Measurements from ENCODE around the gene NAXD.

The NAXD gene

GRCh38 chr13:110664673-110665072 is 49.3 kb downstream of the NAXD start:
- TF ChIP-seq EGR1 (IDR thresholded peaks at IDR 0.05) (no peak), EP300 (IDR thresholded peaks at IDR 0.05; ENCODE audit: borderline replicate concordance) (no peak), CREB1 (IDR thresholded peaks at IDR 0.05; ENCODE audit: low read depth) (no peak), ZBTB7A (IDR thresholded peaks at IDR 0.05; ENCODE audit: low read depth) (no peak), CEBPB (IDR thresholded peaks at IDR 0.05) (no peak), NFIC (IDR thresholded peaks at IDR 0.05) (no peak), TCF12 (IDR thresholded peaks at IDR 0.05; ENCODE audit: low read depth) (no peak), FOXM1 (IDR thresholded peaks at IDR 0.05; ENCODE audit: borderline replicate concordance, low read depth) (no peak), TAF1 (IDR thresholded peaks at IDR 0.05; ENCODE audit: low read depth) (no peak), RAD21 (IDR thresholded peaks at IDR 0.05; ENCODE audit: low read depth) (no peak), TEAD4 (IDR thresholded peaks at IDR 0.05) (no peak)

GRCh38 chr13:110665491-110666254 is 50.3 kb downstream of the NAXD start:
- TF ChIP-seq MAX (IDR thresholded peaks at IDR 0.05) (no peak), CEBPB (IDR thresholded peaks at IDR 0.05) (no peak), EGR1 (IDR thresholded peaks at IDR 0.05) (no peak), TCF12 (IDR thresholded peaks at IDR 0.05; ENCODE audit: low read depth) (no peak), YY1 (IDR thresholded peaks at IDR 0.05; ENCODE audit: low read depth) (no peak), ZBTB7A (IDR thresholded peaks at IDR 0.05; ENCODE audit: low read depth) (no peak), FOXM1 (IDR thresholded peaks at IDR 0.05; ENCODE audit: borderline replicate concordance, low read depth) (no peak), TEAD4 (IDR thresholded peaks at IDR 0.05) (no peak), RAD21 (IDR thresholded peaks at IDR 0.05; ENCODE audit: low read depth) (no peak), USF1 (IDR thresholded peaks at IDR 0.05) (no peak), NFIC (IDR thresholded peaks at IDR 0.05) (no peak), TAF1 (IDR thresholded peaks at IDR 0.05; ENCODE audit: low read depth) (no peak), EP300 (IDR thresholded peaks at IDR 0.05; ENCODE audit: borderline replicate concordance) (no peak)

GRCh38 chr13:110666255-110666533 is 50.8 kb downstream of the NAXD start:
- no peak for TF ChIP-seq REST (IDR thresholded peaks at IDR 0.05; ENCODE audit: low read depth)
- TF ChIP-seq CREB1 (IDR thresholded peaks at IDR 0.05; ENCODE audit: low read depth), result no peak
- no peak for TF ChIP-seq TAF1 (IDR thresholded peaks at IDR 0.05; ENCODE audit: low read depth)
- no peak for TF ChIP-seq FOXM1 (IDR thresholded peaks at IDR 0.05; ENCODE audit: borderline replicate concordance, low read depth)
- TF ChIP-seq YY1 (IDR thresholded peaks at IDR 0.05; ENCODE audit: low read depth), result no peak

GRCh38 chr13:110669036-110669435 is 53.7 kb downstream of the NAXD start:
- TF ChIP-seq NFIC (IDR thresholded peaks at IDR 0.05) (no peak), ZBTB7A (IDR thresholded peaks at IDR 0.05; ENCODE audit: low read depth) (no peak), YY1 (IDR thresholded peaks at IDR 0.05; ENCODE audit: low read depth) (no peak), CREB1 (IDR thresholded peaks at IDR 0.05; ENCODE audit: low read depth) (no peak), USF1 (IDR thresholded peaks at IDR 0.05) (no peak), RAD21 (IDR thresholded peaks at IDR 0.05; ENCODE audit: low read depth) (no peak), MAX (IDR thresholded peaks at IDR 0.05) (no peak), TEAD4 (IDR thresholded peaks at IDR 0.05) (no peak), REST (IDR thresholded peaks at IDR 0.05; ENCODE audit: low read depth) (no peak), EGR1 (IDR thresholded peaks at IDR 0.05) (no peak), EP300 (IDR thresholded peaks at IDR 0.05; ENCODE audit: borderline replicate concordance) (no peak), TAF1 (IDR thresholded peaks at IDR 0.05; ENCODE audit: low read depth) (no peak)

- TF ChIP-seq REST (IDR thresholded peaks at IDR 0.05; ENCODE audit: low read depth) (no peak), TAF1 (IDR thresholded peaks at IDR 0.05; ENCODE audit: low read depth) (no peak), CEBPB (IDR thresholded peaks at IDR 0.05) (no peak), ZBTB7A (IDR thresholded peaks at IDR 0.05; ENCODE audit: low read depth) (no peak)
These were observed 61.5 kb downstream of the NAXD start for GRCh38 chr13:110676595-110677587.
